ENCODE measurements around the gene TRAM2.

TRAM2 gene

GRCh38 chr6:52582446-52582845 is 5.6 kb upstream of the TRAM2 start:
- no peak overlapping the region for H3K4me3 Mint-ChIP-seq
- no peaks in the 10 kb centered on the region for H3K27me3 Mint-ChIP-seq
- H3K27ac Mint-ChIP-seq, result no peak overlapping the region
- peaks cover 4% of the 10 kb centered on the region for H3K36me3 Mint-ChIP-seq
- no peaks in the 10 kb centered on the region for H3K9me3 Mint-ChIP-seq (ENCODE audit: low read depth)
- peaks cover 7% of the 10 kb centered on the region for H3K4me1 Mint-ChIP-seq (ENCODE audit: low read depth)

GRCh38 chr6:52580905-52581304 is 4.0 kb upstream of the TRAM2 start:
- H3K27me3 Mint-ChIP-seq, result no peaks in the 10 kb centered on the region
- peaks cover 15% of the 10 kb centered on the region for H3K4me1 Mint-ChIP-seq (ENCODE audit: low read depth)
- no peaks in the 10 kb centered on the region for H3K9me3 Mint-ChIP-seq (ENCODE audit: low read depth)
- H3K4me3 Mint-ChIP-seq, result no peak overlapping the region
- H3K27ac Mint-ChIP-seq, result no peak overlapping the region
- H3K36me3 Mint-ChIP-seq, result peaks cover 4% of the 10 kb centered on the region

GRCh38 chr6:52579006-52579660 is 2.3 kb upstream of the TRAM2 start:
- H3K4me3 Mint-ChIP-seq, result peak overlapping the region; percentile 59
- peaks cover 32% of the 10 kb centered on the region for H3K4me1 Mint-ChIP-seq (ENCODE audit: low read depth)
- no peak overlapping the region for H3K27ac Mint-ChIP-seq
- H3K27me3 Mint-ChIP-seq, result no peaks in the 10 kb centered on the region
- no peaks in the 10 kb centered on the region for H3K9me3 Mint-ChIP-seq (ENCODE audit: low read depth)
- H3K36me3 Mint-ChIP-seq, result peaks cover 4% of the 10 kb centered on the region

GRCh38 chr6:52577778-52578463 is 1.1 kb upstream of the TRAM2 start:
- H3K27me3 Mint-ChIP-seq, result no peaks in the 10 kb centered on the region
- H3K4me3 Mint-ChIP-seq, result peak overlapping the region; percentile 83
- H3K36me3 Mint-ChIP-seq, result peaks cover 4% of the 10 kb centered on the region
- peak overlapping the region; percentile 46 for H3K27ac Mint-ChIP-seq
- no peaks in the 10 kb centered on the region for H3K9me3 Mint-ChIP-seq (ENCODE audit: low read depth)
- peaks cover 44% of the 10 kb centered on the region for H3K4me1 Mint-ChIP-seq (ENCODE audit: low read depth)

GRCh38 chr6:52576392-52577021 is 353 bp downstream of the TRAM2 start:
- peaks cover 2% of the 10 kb centered on the region for H3K36me3 Mint-ChIP-seq
- H3K27ac Mint-ChIP-seq, result peak overlapping the region; percentile 81
- H3K4me3 Mint-ChIP-seq, result peak overlapping the region; percentile 87
- H3K4me1 Mint-ChIP-seq (ENCODE audit: low read depth), result peaks cover 50% of the 10 kb centered on the region
- H3K9me3 Mint-ChIP-seq (ENCODE audit: low read depth), result no peaks in the 10 kb centered on the region
- H3K27me3 Mint-ChIP-seq, result no peaks in the 10 kb centered on the region

- H3K4me1 Mint-ChIP-seq (ENCODE audit: low read depth), result peaks cover 50% of the 10 kb centered on the region
- H3K27ac Mint-ChIP-seq, result peak overlapping the region; percentile 81
- no peaks in the 10 kb centered on the region for H3K9me3 Mint-ChIP-seq (ENCODE audit: low read depth)
- H3K4me3 Mint-ChIP-seq, result peak overlapping the region; percentile 87
- H3K36me3 Mint-ChIP-seq, result peaks cover 2% of the 10 kb centered on the region
- no peaks in the 10 kb centered on the region for H3K27me3 Mint-ChIP-seq
These were observed 837 bp downstream of the TRAM2 start for GRCh38 chr6:52576054-52576391.

- no peaks in the 10 kb centered on the region for H3K9me3 Mint-ChIP-seq (ENCODE audit: low read depth)
- peaks cover 2% of the 10 kb centered on the region for H3K36me3 Mint-ChIP-seq
- peaks cover 50% of the 10 kb centered on the region for H3K4me1 Mint-ChIP-seq (ENCODE audit: low read depth)
- no peaks in the 10 kb centered on the region for H3K27me3 Mint-ChIP-seq
- H3K4me3 Mint-ChIP-seq, result peak overlapping the region; percentile 87
- peak overlapping the region; percentile 81 for H3K27ac Mint-ChIP-seq
These were observed 1.4 kb downstream of the TRAM2 start for GRCh38 chr6:52575502-52575892.

GRCh38 chr6:52574709-52575501 is 2.0 kb downstream of the TRAM2 start:
- H3K27ac Mint-ChIP-seq, result peak overlapping the region; percentile 25
- H3K36me3 Mint-ChIP-seq, result peaks cover 2% of the 10 kb centered on the region
- H3K27me3 Mint-ChIP-seq, result no peaks in the 10 kb centered on the region
- H3K9me3 Mint-ChIP-seq (ENCODE audit: low read depth), result no peaks in the 10 kb centered on the region
- H3K4me1 Mint-ChIP-seq (ENCODE audit: low read depth), result peaks cover 50% of the 10 kb centered on the region
- peak overlapping the region; percentile 87 for H3K4me3 Mint-ChIP-seq

- Mint-ChIP-seq H3K4me3 (no peak overlapping the region), H3K27me3 (no peaks in the 10 kb centered on the region), H3K4me1 (ENCODE audit: low read depth) (peaks cover 52% of the 10 kb centered on the region), H3K9me3 (ENCODE audit: low read depth) (no peaks in the 10 kb centered on the region), H3K27ac (no peak overlapping the region), H3K36me3 (peaks cover 2% of the 10 kb centered on the region)
These were observed 3.6 kb downstream of the TRAM2 start for GRCh38 chr6:52573295-52573694.

- Mint-ChIP-seq H3K4me1 (ENCODE audit: low read depth) (peaks cover 49% of the 10 kb centered on the region), H3K36me3 (peaks cover 2% of the 10 kb centered on the region), H3K9me3 (ENCODE audit: low read depth) (no peaks in the 10 kb centered on the region), H3K4me3 (no peak overlapping the region), H3K27me3 (no peaks in the 10 kb centered on the region), H3K27ac (no peak overlapping the region)
These were observed 4.3 kb downstream of the TRAM2 start for GRCh38 chr6:52572536-52572935.

GRCh38 chr6:52571099-52571755 is 5.6 kb downstream of the TRAM2 start:
- no peaks in the 10 kb centered on the region for H3K27me3 Mint-ChIP-seq
- H3K27ac Mint-ChIP-seq, result no peak overlapping the region
- H3K36me3 Mint-ChIP-seq, result peaks cover 2% of the 10 kb centered on the region
- H3K4me1 Mint-ChIP-seq (ENCODE audit: low read depth), result peaks cover 56% of the 10 kb centered on the region
- H3K4me3 Mint-ChIP-seq, result no peak overlapping the region
- H3K9me3 Mint-ChIP-seq (ENCODE audit: low read depth), result no peaks in the 10 kb centered on the region

GRCh38 chr6:52570291-52570700 is 6.6 kb downstream of the TRAM2 start:
- no peaks in the 10 kb centered on the region for H3K27me3 Mint-ChIP-seq
- H3K9me3 Mint-ChIP-seq (ENCODE audit: low read depth), result no peaks in the 10 kb centered on the region
- peaks cover 56% of the 10 kb centered on the region for H3K4me1 Mint-ChIP-seq (ENCODE audit: low read depth)
- no peak overlapping the region for H3K27ac Mint-ChIP-seq
- H3K4me3 Mint-ChIP-seq, result no peak overlapping the region
- H3K36me3 Mint-ChIP-seq, result peaks cover 2% of the 10 kb centered on the region

GRCh38 chr6:52568320-52568719 is 8.5 kb downstream of the TRAM2 start:
- no peak overlapping the region for H3K27ac Mint-ChIP-seq
- H3K36me3 Mint-ChIP-seq, result peaks cover 7% of the 10 kb centered on the region
- H3K4me3 Mint-ChIP-seq, result no peak overlapping the region
- no peaks in the 10 kb centered on the region for H3K27me3 Mint-ChIP-seq
- no peaks in the 10 kb centered on the region for H3K9me3 Mint-ChIP-seq (ENCODE audit: low read depth)
- H3K4me1 Mint-ChIP-seq (ENCODE audit: low read depth), result peaks cover 41% of the 10 kb centered on the region

- Mint-ChIP-seq H3K36me3 (peaks cover 7% of the 10 kb centered on the region), H3K4me1 (ENCODE audit: low read depth) (peaks cover 32% of the 10 kb centered on the region), H3K27ac (no peak overlapping the region), H3K9me3 (ENCODE audit: low read depth) (no peaks in the 10 kb centered on the region), H3K27me3 (no peaks in the 10 kb centered on the region), H3K4me3 (no peak overlapping the region)
These were observed 10.0 kb downstream of the TRAM2 start for GRCh38 chr6:52566853-52567279.
